Thyroid gland (tissue), 4 donors: ENCODE measurements around the gene ROPN1B. TPM values are rescaled to one million over a fixed set of nuclear protein-coding genes. Genes with fewer than 3 reads are reported as not detected.
A peak's percentile ranks its signal among the peaks of the same experiment; 100 is the strongest.

Experiments used
- DNase-seq, 2 donors: peaks; one replicate each; pipeline ENCODE4 v3.0.0-alpha.2; 2019
- H3K27ac ChIP-seq, 3 donors: fragments of 200-600 bp; sonication (generic); 1 replicate in 2 of 3; 2 replicates in 1 of 3; pipeline ENCODE4 v1.5.1; 2016 to 2019; ENCODE audit warnings: mild to moderate bottlenecking in 1 of 3, moderate library complexity in 1 of 3
- H3K27me3 ChIP-seq: fragments of 200-600 bp; sonication (generic); one replicate; pipeline ENCODE4 v1.5.1; 2019
- H3K36me3 ChIP-seq, 2 donors: fragments of 200-600 bp; sonication (generic); one replicate each; pipeline ENCODE4 v1.5.1; 2016 to 2019
- H3K4me1 ChIP-seq, 2 donors: fragments of 200-600 bp; sonication (generic); one replicate each; pipeline ENCODE4 v1.5.1; 2017 to 2019
- H3K4me3 ChIP-seq, 3 donors: fragments of 200-600 bp; sonication (generic); replicated peaks in 1 of 3; 1 replicate in 2 of 3; 2 replicates in 1 of 3; pipeline ENCODE4 v1.5.1; 2016; ENCODE audit warnings: mild to moderate bottlenecking in 1 of 3
- H3K9me3 ChIP-seq: fragments of 200-600 bp; sonication (generic); one replicate; pipeline ENCODE4 v1.5.1; 2017
- CTCF ChIP-seq, 6 experiments: fragments of 200-600 bp in 3 of 6; fragments of 450-650 bp in 3 of 6; sonication (generic) in 3 of 6; IDR thresholded peaks; one replicate each; pipeline ENCODE4 v1.5.1; 2016 to 2019; ENCODE audit warnings: antibody characterized with exemption in 6 of 6, mild to moderate bottlenecking in 2 of 6, inconsistent platforms in 1 of 6, moderate library complexity in 1 of 6
- POLR2A ChIP-seq, 2 donors: fragments of 450-650 bp; IDR thresholded peaks; one replicate each; pipeline ENCODE4 v1.6.1; 2017; ENCODE audit warnings: antibody characterized with exemption in 2 of 2, mild to moderate bottlenecking in 2 of 2, moderate library complexity in 1 of 2
- WGBS, 2 donors: methylation state at CpG; one replicate each; pipeline ENCODE4 v1.1.5; 2017; 5-methylcytosine and 5-hydroxymethylcytosine counted together
- intact Hi-C: fragments of 100-400 bp; cut with DNase I; formaldehyde crosslinking; loops from one replicate; pipeline ENCODE4 v1.15.1; 2023
- total RNA-seq, 4 donors: library from RNA; depleted of rRNA; stranded (reverse); fragments of >200 nt; gene quantifications; one replicate each; pipeline ENCODE4 v1.2.3, GENCODE V29; 2016

Gene ROPN1B
- total RNA-seq, 4 donors from 2014 or later: 0.54 to 2.4 (median 1.5) TPM

GRCh38 chr3:126021224-126021623, 52.2 kb downstream of the ROPN1B start:
- peak; percentile 10 to 19 for DNase-seq
- TF ChIP-seq CTCF (IDR thresholded peaks at IDR 0.05): no peak
- TF ChIP-seq POLR2A (IDR thresholded peaks at IDR 0.05): no peak
- no peaks in the 10 kb centered on the region for H3K9me3 ChIP-seq
- H3K36me3 ChIP-seq: peaks cover 0 to 10% of the 10 kb centered on the region in 2 donors
- H3K27ac ChIP-seq: no peak overlapping the region
- H3K4me1 ChIP-seq: no peaks in the 10 kb centered on the region
- intact Hi-C loops: no loop called here
- WGBS, 2 donors: 86 to 90% methylated on average over 5 of the region's 5 CpGs
- H3K4me3 ChIP-seq: no peak overlapping the region
- no peaks in the 10 kb centered on the region for H3K27me3 ChIP-seq

- TF ChIP-seq CTCF (IDR thresholded peaks at IDR 0.05) (no peak), POLR2A (IDR thresholded peaks at IDR 0.05) (no peak)
- intact Hi-C loops: no loop called here
- no peaks in the 10 kb centered on the region for H3K9me3 ChIP-seq
- H3K36me3 ChIP-seq: peaks cover 0 to 10% of the 10 kb centered on the region in 2 donors
- H3K27me3 ChIP-seq: no peaks in the 10 kb centered on the region
- no peak overlapping the region for H3K4me3 ChIP-seq
- WGBS, 2 donors: 96 to 100% methylated on average over 1 of the region's 1 CpG
- DNase-seq: no peak
- H3K4me1 ChIP-seq: no peaks in the 10 kb centered on the region
- H3K27ac ChIP-seq: no peak overlapping the region
These were observed 52.7 kb downstream of the ROPN1B start for GRCh38 chr3:126021702-126022101.

GRCh38 chr3:126022741-126023359, 53.9 kb downstream of the ROPN1B start:
- no peak for DNase-seq

GRCh38 chr3:126023390-126023789, 54.4 kb downstream of the ROPN1B start:
- H3K27ac ChIP-seq: no peak overlapping the region
- H3K36me3 ChIP-seq: peaks cover 0 to 10% of the 10 kb centered on the region in 2 donors

More at GRCh38 chr3:126022741-126023359, 53.9 kb downstream of the ROPN1B start:
- H3K4me1 ChIP-seq: no peaks in the 10 kb centered on the region
- H3K27me3 ChIP-seq: no peaks in the 10 kb centered on the region
- H3K9me3 ChIP-seq: no peaks in the 10 kb centered on the region
- TF ChIP-seq POLR2A (IDR thresholded peaks at IDR 0.05): no peak
- no peak for TF ChIP-seq CTCF (IDR thresholded peaks at IDR 0.05)
- no peak overlapping the region for H3K27ac ChIP-seq
- intact Hi-C loops: no loop called here
- no peak overlapping the region for H3K4me3 ChIP-seq
- 91 to 99% methylated on average over 8 to 10 of the region's 10 CpGs for WGBS, 2 donors
- peaks cover 0 to 10% of the 10 kb centered on the region in 2 donors for H3K36me3 ChIP-seq

More at GRCh38 chr3:126023390-126023789, 54.4 kb downstream of the ROPN1B start:
- 74% methylated on average over 7 to 10 of the region's 10 CpGs for WGBS, 2 donors
- intact Hi-C loops: no loop called here
- no peak for TF ChIP-seq CTCF (IDR thresholded peaks at IDR 0.05)
- TF ChIP-seq POLR2A (IDR thresholded peaks at IDR 0.05): no peak
- Histone ChIP-seq H3K4me1 (no peaks in the 10 kb centered on the region), H3K4me3 (no peak overlapping the region), H3K9me3 (no peaks in the 10 kb centered on the region), H3K27me3 (no peaks in the 10 kb centered on the region)
- DNase-seq: no peak
